A549 treated with Mapracorat at 1 μM for 4 hours (cell line): ENCODE data around the gene KCNA4. TPM values are rescaled to one million over a fixed set of nuclear protein-coding genes. Genes with fewer than 3 reads are reported as not detected.

Source experiments
- total RNA-seq: library from RNA; stranded (reverse); fragments of 200-300 nt; extraction: Qiagen RNA extraction; gene quantifications from 5 replicates; pipeline ENCODE4 v1.2.3, GENCODE V29; 2022

The KCNA4 gene
- total RNA-seq, result not detected in 5 replicates

DNA sequence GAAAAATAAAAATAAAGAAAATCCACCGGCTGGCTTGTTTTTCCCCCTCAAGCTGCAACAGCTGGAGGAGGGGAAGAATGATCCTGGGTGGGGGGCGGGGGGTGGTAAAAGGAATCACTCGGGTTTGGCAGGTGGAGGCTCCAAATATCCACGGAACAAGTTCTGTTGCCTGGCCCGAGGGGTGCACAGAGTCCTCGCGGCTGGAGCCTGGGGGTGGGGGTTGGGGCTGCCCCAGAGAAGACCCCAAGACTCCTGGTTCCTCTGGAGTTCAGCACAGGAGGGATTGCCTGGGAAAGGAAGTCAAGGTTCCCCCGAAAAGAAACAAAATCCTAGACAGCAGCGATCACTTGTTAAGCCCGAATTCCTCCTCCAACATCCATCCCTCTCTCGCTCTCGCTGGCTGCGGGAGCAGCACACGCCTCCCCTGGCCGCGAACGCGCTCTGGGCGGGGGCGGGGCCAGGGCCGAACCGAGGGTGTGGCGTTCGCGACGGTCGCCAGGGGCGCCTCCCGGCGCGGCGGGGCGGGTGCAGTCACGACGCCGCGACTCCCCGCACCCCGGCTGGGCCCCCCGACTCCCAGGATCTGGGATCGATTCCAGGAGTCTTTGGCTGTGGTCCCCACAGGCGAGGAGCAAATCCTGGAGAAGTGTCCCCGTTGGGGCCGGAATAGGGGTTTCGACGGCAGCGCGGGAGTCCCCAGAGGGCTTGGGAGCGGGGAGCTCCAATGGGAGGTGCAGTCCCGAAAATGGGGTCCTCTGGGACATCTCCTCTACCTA is at the start of gene KCNA4:
Gene KCNA4, minus strand, starts transcription at position 443 of the 776 bp plus-strand sequence. CDS start 4,352 bp downstream, outside the sequence.

Other genes with a start within 250 kb of the KCNA4 start
- gene FSHB, start 214.0 kb upstream of the KCNA4 start, total RNA-seq, result not detected in 5 replicates